WTC11 (cell line): ENCODE measurements around the gene SLC35A4. TPM values are rescaled to one million over a fixed set of nuclear protein-coding genes. Genes with fewer than 3 reads are reported as not detected.
"Not testable (repeated sequence)": the region's sequence is repeated elsewhere in the genome, so short reads cannot be mapped to it uniquely, and the experiment has no call there.

ENCODE experiments used
- ATAC-seq: fragments of 200-7000 bp; cut with Tn5 transposase; 2 replicates; pipeline ENCODE4 v1.10.0; 2021; ENCODE audit warnings: mild to moderate bottlenecking, moderate library complexity
- CTCF ChIA-PET: fragments of 300-600 bp; sonication (Branson Sonifier 250); formaldehyde crosslinking; loops from one replicate; lab custom pipeline; 2021; ENCODE audit warnings: antibody characterized with exemption; lab: Charles Lee
- POLR2A ChIA-PET: fragments of 350-600 bp; sonication (Branson Sonifier 250); formaldehyde crosslinking; loops from one replicate; lab custom pipeline; 2021; ENCODE audit warnings: antibody characterized with exemption; lab: Charles Lee
- DNase-seq: peaks from one replicate; pipeline ENCODE4 v3.0.0; 2021; ENCODE audit warnings: low spot score
- H3K27ac Mint-ChIP-seq: 2 replicates; pipeline ENCODE4 v1.8.0; 2021; ENCODE audit warnings: mixed read lengths
- H3K27me3 Mint-ChIP-seq: 2 replicates; pipeline ENCODE4 v1.8.0; 2021; ENCODE audit warnings: low read depth, mild to moderate bottlenecking, moderate library complexity, mixed read lengths
- H3K36me3 Mint-ChIP-seq: 2 replicates; pipeline ENCODE4 v1.8.0; 2021; ENCODE audit warnings: mixed read lengths
- H3K4me1 Mint-ChIP-seq: 2 replicates; pipeline ENCODE4 v1.8.0; 2022; ENCODE audit warnings: mixed read lengths
- H3K4me3 Mint-ChIP-seq: 2 replicates; pipeline ENCODE4 v1.8.0; 2021; ENCODE audit warnings: mild to moderate bottlenecking, moderate library complexity, mixed read lengths
- H3K9me3 Mint-ChIP-seq: 2 replicates; pipeline ENCODE4 v1.8.0; 2021; ENCODE audit warnings: mixed read lengths
- CBFB ChIP-seq: sonication (generic); formaldehyde crosslinking; IDR thresholded peaks from 2 replicates; pipeline ENCODE4 v1.8.1; 2022; ENCODE audit warnings: mild to moderate bottlenecking, low read depth, missing genetic modification reagents
- GTF2I ChIP-seq: fragments of 250-450 bp; sonication (Bioruptor Pico); conservative IDR thresholded peaks from 2 replicates; pipeline ENCODE4 v1.4.0; 2021; ENCODE audit warnings: mild to moderate bottlenecking
- KAT7 ChIP-seq: sonication (generic); formaldehyde crosslinking; IDR thresholded peaks from 2 replicates; pipeline ENCODE4 v1.8.1; 2023; ENCODE audit warnings: missing genetic modification reagents, mild to moderate bottlenecking, borderline replicate concordance
- MXD4 ChIP-seq: fragments of 250-450 bp; sonication (Bioruptor Pico); IDR thresholded peaks from 2 replicates; pipeline ENCODE4 v1.8.0; 2021; ENCODE audit warnings: mild to moderate bottlenecking, moderate library complexity, borderline replicate concordance
- MYBL2 ChIP-seq: sonication (generic); formaldehyde crosslinking; IDR thresholded peaks from 2 replicates; pipeline ENCODE4 v1.8.1; 2023; ENCODE audit warnings: mild to moderate bottlenecking, moderate library complexity, missing genetic modification reagents
- NR2C2 ChIP-seq: sonication (generic); formaldehyde crosslinking; IDR thresholded peaks from 2 replicates; pipeline ENCODE4 v1.8.0; 2022; ENCODE audit warnings: mild to moderate bottlenecking, missing genetic modification reagents
- PREB ChIP-seq: sonication (generic); formaldehyde crosslinking; IDR thresholded peaks from 2 replicates; pipeline ENCODE4 v1.8.1; 2022; ENCODE audit warnings: mild to moderate bottlenecking, missing genetic modification reagents, moderate library complexity, borderline replicate concordance
- SMAD3 ChIP-seq: sonication (generic); formaldehyde crosslinking; IDR thresholded peaks from 2 replicates; pipeline ENCODE4 v1.8.0; 2022; ENCODE audit warnings: missing genetic modification reagents, mild to moderate bottlenecking, borderline replicate concordance
- SP1 ChIP-seq: sonication (generic); formaldehyde crosslinking; conservative IDR thresholded peaks from 2 replicates; pipeline ENCODE4 v1.8.1; 2022; ENCODE audit warnings: missing genetic modification reagents
- TCF7 ChIP-seq: sonication (generic); formaldehyde crosslinking; IDR thresholded peaks from 2 replicates; pipeline ENCODE4 v1.8.0; 2022; ENCODE audit warnings: mild to moderate bottlenecking, low read depth, missing genetic modification reagents, moderate library complexity
- TP53 ChIP-seq: sonication (generic); formaldehyde crosslinking; IDR thresholded peaks from 2 replicates; pipeline ENCODE4 v1.8.1; 2023; ENCODE audit warnings: mild to moderate bottlenecking, missing genetic modification reagents
- ZNF416 ChIP-seq: fragments of 250-450 bp; sonication (Bioruptor Pico); IDR thresholded peaks from 2 replicates; pipeline ENCODE4 v1.9.0; 2021; ENCODE audit warnings: mild to moderate bottlenecking, inconsistent platforms
- total RNA-seq: library from RNA; stranded (reverse); gene quantifications from 3 replicates; pipeline ENCODE4 v1.2.3, GENCODE V29; 2021
- TF ChIP-seq, protein P1 (sequence below): sonication (generic); formaldehyde crosslinking; conservative IDR thresholded peaks from 2 replicates; pipeline ENCODE4 v1.8.1; 2022; ENCODE audit warnings: mild to moderate bottlenecking, missing genetic modification reagents
- TF ChIP-seq, protein P2 (sequence below): fragments of 250-450 bp; sonication (Bioruptor Pico); IDR thresholded peaks from 2 replicates; pipeline ENCODE4 v1.9.0; 2021; ENCODE audit warnings: mild to moderate bottlenecking, borderline replicate concordance
- TF ChIP-seq, protein P3 (sequence below): fragments of 250-450 bp; sonication (Bioruptor Pico); IDR thresholded peaks from 2 replicates; pipeline ENCODE4 v1.9.0; 2021; ENCODE audit warnings: mild to moderate bottlenecking
- TF ChIP-seq, protein P4 (sequence below): sonication (generic); formaldehyde crosslinking; conservative IDR thresholded peaks from 2 replicates; pipeline ENCODE4 v1.8.1; 2023; ENCODE audit warnings: mild to moderate bottlenecking, low read depth, missing genetic modification reagents, moderate library complexity
- TF ChIP-seq, protein P5 (sequence below): sonication (generic); formaldehyde crosslinking; IDR thresholded peaks from 2 replicates; pipeline ENCODE4 v1.8.0; 2022; ENCODE audit warnings: mild to moderate bottlenecking, missing genetic modification reagents
- TF ChIP-seq, protein P6 (sequence below): sonication (generic); formaldehyde crosslinking; IDR thresholded peaks from 2 replicates; pipeline ENCODE4 v1.8.1; 2023; ENCODE audit warnings: mild to moderate bottlenecking, missing genetic modification reagents
- TF ChIP-seq, protein P7 (sequence below): sonication (generic); formaldehyde crosslinking; IDR thresholded peaks from 2 replicates; pipeline ENCODE4 v1.8.0; 2022; ENCODE audit warnings: missing genetic modification reagents

The SLC35A4 gene
- total RNA-seq, 1 experiment from 2014 or later: 74.7 TPM

- ATAC-seq (no peak), DNase-seq (no peak)
- Mint-ChIP-seq H3K27ac (no peak overlapping the region), H3K4me1 (no peaks in the 10 kb centered on the region), H3K36me3 (no peaks in the 10 kb centered on the region)
- TF ChIP-seq, protein P1, sequence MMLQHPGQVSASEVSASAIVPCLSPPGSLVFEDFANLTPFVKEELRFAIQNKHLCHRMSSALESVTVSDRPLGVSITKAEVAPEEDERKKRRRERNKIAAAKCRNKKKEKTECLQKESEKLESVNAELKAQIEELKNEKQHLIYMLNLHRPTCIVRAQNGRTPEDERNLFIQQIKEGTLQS: no peak
- TF ChIP-seq SP1 (CRISPR knock-in tag) (no peak), GTF2I (no peak), ZNF416 (no peak), PREB (CRISPR knock-in tag) (no peak), CBFB (CRISPR knock-in tag) (no peak), MXD4 (CRISPR knock-in tag) (no peak), KAT7 (no peak), TP53 (no peak), SMAD3 (CRISPR knock-in tag) (no peak), NR2C2 (CRISPR knock-in tag) (no peak), MYBL2 (CRISPR knock-in tag) (no peak), TCF7 (CRISPR knock-in tag) (no peak)
- TF ChIP-seq, protein P2, sequence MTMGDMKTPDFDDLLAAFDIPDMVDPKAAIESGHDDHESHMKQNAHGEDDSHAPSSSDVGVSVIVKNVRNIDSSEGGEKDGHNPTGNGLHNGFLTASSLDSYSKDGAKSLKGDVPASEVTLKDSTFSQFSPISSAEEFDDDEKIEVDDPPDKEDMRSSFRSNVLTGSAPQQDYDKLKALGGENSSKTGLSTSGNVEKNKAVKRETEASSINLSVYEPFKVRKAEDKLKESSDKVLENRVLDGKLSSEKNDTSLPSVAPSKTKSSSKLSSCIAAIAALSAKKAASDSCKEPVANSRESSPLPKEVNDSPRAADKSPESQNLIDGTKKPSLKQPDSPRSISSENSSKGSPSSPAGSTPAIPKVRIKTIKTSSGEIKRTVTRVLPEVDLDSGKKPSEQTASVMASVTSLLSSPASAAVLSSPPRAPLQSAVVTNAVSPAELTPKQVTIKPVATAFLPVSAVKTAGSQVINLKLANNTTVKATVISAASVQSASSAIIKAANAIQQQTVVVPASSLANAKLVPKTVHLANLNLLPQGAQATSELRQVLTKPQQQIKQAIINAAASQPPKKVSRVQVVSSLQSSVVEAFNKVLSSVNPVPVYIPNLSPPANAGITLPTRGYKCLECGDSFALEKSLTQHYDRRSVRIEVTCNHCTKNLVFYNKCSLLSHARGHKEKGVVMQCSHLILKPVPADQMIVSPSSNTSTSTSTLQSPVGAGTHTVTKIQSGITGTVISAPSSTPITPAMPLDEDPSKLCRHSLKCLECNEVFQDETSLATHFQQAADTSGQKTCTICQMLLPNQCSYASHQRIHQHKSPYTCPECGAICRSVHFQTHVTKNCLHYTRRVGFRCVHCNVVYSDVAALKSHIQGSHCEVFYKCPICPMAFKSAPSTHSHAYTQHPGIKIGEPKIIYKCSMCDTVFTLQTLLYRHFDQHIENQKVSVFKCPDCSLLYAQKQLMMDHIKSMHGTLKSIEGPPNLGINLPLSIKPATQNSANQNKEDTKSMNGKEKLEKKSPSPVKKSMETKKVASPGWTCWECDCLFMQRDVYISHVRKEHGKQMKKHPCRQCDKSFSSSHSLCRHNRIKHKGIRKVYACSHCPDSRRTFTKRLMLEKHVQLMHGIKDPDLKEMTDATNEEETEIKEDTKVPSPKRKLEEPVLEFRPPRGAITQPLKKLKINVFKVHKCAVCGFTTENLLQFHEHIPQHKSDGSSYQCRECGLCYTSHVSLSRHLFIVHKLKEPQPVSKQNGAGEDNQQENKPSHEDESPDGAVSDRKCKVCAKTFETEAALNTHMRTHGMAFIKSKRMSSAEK: no peak
- TF ChIP-seq, protein P3, sequence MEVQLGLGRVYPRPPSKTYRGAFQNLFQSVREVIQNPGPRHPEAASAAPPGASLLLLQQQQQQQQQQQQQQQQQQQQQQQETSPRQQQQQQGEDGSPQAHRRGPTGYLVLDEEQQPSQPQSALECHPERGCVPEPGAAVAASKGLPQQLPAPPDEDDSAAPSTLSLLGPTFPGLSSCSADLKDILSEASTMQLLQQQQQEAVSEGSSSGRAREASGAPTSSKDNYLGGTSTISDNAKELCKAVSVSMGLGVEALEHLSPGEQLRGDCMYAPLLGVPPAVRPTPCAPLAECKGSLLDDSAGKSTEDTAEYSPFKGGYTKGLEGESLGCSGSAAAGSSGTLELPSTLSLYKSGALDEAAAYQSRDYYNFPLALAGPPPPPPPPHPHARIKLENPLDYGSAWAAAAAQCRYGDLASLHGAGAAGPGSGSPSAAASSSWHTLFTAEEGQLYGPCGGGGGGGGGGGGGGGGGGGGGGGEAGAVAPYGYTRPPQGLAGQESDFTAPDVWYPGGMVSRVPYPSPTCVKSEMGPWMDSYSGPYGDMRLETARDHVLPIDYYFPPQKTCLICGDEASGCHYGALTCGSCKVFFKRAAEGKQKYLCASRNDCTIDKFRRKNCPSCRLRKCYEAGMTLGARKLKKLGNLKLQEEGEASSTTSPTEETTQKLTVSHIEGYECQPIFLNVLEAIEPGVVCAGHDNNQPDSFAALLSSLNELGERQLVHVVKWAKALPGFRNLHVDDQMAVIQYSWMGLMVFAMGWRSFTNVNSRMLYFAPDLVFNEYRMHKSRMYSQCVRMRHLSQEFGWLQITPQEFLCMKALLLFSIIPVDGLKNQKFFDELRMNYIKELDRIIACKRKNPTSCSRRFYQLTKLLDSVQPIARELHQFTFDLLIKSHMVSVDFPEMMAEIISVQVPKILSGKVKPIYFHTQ (CRISPR knock-in tag): no peak
- TF ChIP-seq, protein P4, sequence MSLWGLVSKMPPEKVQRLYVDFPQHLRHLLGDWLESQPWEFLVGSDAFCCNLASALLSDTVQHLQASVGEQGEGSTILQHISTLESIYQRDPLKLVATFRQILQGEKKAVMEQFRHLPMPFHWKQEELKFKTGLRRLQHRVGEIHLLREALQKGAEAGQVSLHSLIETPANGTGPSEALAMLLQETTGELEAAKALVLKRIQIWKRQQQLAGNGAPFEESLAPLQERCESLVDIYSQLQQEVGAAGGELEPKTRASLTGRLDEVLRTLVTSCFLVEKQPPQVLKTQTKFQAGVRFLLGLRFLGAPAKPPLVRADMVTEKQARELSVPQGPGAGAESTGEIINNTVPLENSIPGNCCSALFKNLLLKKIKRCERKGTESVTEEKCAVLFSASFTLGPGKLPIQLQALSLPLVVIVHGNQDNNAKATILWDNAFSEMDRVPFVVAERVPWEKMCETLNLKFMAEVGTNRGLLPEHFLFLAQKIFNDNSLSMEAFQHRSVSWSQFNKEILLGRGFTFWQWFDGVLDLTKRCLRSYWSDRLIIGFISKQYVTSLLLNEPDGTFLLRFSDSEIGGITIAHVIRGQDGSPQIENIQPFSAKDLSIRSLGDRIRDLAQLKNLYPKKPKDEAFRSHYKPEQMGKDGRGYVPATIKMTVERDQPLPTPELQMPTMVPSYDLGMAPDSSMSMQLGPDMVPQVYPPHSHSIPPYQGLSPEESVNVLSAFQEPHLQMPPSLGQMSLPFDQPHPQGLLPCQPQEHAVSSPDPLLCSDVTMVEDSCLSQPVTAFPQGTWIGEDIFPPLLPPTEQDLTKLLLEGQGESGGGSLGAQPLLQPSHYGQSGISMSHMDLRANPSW (CRISPR knock-in tag): no peak
- TF ChIP-seq, protein P5, sequence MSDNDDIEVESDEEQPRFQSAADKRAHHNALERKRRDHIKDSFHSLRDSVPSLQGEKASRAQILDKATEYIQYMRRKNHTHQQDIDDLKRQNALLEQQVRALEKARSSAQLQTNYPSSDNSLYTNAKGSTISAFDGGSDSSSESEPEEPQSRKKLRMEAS: no peak
- TF ChIP-seq, protein P6, sequence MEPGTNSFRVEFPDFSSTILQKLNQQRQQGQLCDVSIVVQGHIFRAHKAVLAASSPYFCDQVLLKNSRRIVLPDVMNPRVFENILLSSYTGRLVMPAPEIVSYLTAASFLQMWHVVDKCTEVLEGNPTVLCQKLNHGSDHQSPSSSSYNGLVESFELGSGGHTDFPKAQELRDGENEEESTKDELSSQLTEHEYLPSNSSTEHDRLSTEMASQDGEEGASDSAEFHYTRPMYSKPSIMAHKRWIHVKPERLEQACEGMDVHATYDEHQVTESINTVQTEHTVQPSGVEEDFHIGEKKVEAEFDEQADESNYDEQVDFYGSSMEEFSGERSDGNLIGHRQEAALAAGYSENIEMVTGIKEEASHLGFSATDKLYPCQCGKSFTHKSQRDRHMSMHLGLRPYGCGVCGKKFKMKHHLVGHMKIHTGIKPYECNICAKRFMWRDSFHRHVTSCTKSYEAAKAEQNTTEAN (CRISPR knock-in tag): no peak
- TF ChIP-seq, protein P7, sequence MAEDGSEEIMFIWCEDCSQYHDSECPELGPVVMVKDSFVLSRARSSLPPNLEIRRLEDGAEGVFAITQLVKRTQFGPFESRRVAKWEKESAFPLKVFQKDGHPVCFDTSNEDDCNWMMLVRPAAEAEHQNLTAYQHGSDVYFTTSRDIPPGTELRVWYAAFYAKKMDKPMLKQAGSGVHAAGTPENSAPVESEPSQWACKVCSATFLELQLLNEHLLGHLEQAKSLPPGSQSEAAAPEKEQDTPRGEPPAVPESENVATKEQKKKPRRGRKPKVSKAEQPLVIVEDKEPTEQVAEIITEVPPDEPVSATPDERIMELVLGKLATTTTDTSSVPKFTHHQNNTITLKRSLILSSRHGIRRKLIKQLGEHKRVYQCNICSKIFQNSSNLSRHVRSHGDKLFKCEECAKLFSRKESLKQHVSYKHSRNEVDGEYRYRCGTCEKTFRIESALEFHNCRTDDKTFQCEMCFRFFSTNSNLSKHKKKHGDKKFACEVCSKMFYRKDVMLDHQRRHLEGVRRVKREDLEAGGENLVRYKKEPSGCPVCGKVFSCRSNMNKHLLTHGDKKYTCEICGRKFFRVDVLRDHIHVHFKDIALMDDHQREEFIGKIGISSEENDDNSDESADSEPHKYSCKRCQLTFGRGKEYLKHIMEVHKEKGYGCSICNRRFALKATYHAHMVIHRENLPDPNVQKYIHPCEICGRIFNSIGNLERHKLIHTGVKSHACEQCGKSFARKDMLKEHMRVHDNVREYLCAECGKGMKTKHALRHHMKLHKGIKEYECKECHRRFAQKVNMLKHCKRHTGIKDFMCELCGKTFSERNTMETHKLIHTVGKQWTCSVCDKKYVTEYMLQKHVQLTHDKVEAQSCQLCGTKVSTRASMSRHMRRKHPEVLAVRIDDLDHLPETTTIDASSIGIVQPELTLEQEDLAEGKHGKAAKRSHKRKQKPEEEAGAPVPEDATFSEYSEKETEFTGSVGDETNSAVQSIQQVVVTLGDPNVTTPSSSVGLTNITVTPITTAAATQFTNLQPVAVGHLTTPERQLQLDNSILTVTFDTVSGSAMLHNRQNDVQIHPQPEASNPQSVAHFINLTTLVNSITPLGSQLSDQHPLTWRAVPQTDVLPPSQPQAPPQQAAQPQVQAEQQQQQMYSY (CRISPR knock-in tag): no peak
- TF ChIP-seq, all 79 proteins: peak for 0
- Mint-ChIP-seq H3K27me3 (peaks cover 23% of the 10 kb centered on the region), H3K4me3 (no peak overlapping the region), H3K9me3 (peaks cover 18% of the 10 kb centered on the region)
- CTCF ChIA-PET: no interaction called here
- POLR2A ChIA-PET: no interaction called here
These were observed 37.5 kb downstream of the SLC35A4 start for GRCh38 chr5:140602147-140602546.

DNA sequence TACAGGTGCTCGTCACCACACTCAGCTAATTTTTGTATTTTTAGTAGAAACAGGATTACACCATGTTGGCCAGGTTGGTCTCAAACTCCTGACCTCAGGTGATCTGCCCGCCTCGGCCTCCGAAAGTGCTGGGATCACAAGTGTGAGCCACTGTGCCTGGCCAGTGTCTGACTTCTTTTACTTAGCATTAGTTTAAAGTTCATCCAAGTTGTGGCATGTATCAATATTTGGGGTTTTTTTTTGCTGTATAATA, 38.7 kb downstream of the SLC35A4 start:
- H3K4me3 Mint-ChIP-seq: not testable (repeated sequence)

More for the DNA sequence above, 38.7 kb downstream of the SLC35A4 start:
- POLR2A ChIA-PET, H3K36me3 Mint-ChIP-seq, ATAC-seq, CTCF ChIA-PET, H3K4me1 Mint-ChIP-seq, H3K27ac Mint-ChIP-seq, DNase-seq: not testable (repeated sequence)
- H3K9me3 Mint-ChIP-seq: peaks cover 24% of the 10 kb centered on the region
- H3K27me3 Mint-ChIP-seq: peaks cover 23% of the 10 kb centered on the region
